ENCODE measurements around the gene MUC6. TPM values are rescaled to one million over a fixed set of nuclear protein-coding genes. Genes with fewer than 3 reads are reported as not detected.
A peak's percentile ranks its signal among the peaks of the same experiment; 100 is the strongest.

MUC6 gene
- total RNA-seq, 4 donors from 2014 or later: 0.43 to 3.5 TPM; not detected in 2

GRCh38 chr11:1074244-1075221 lies 38.0 kb upstream of the MUC6 start, which contains the start of gene MUC2:
TSS of gene MUC2 (plus strand) at chr11:1074874.
- Histone ChIP-seq H3K4me1 (no peaks in the 10 kb centered on the region), H3K36me3 (no peaks in the 10 kb centered on the region), H3K4me3 (no peak within 1 kb of the TSS), H3K27ac (no peak within 1 kb of the TSS), H3K27me3 (no peaks in the 10 kb centered on the region), H3K9me3 (no peaks in the 10 kb centered on the region)
- TF ChIP-seq CTCF (IDR thresholded peaks at IDR 0.05): no peak
- TF ChIP-seq POLR2A (IDR thresholded peaks at IDR 0.05): no peak
- DNase-seq: peak; percentile 11 to 13
- intact Hi-C loops (cut with DNase I; ENCODE audit: low total_unique reads): no loop called here

GRCh38 chr11:1073851-1074243 lies 37.3 kb upstream of the MUC6 start:
- intact Hi-C loops (cut with DNase I; ENCODE audit: low total_unique reads): no loop called here
- no peak for TF ChIP-seq CTCF (IDR thresholded peaks at IDR 0.05)
- peak in 1 of 2 donors; percentile 6 for DNase-seq
- Histone ChIP-seq H3K27ac (no peak overlapping the region), H3K9me3 (no peaks in the 10 kb centered on the region), H3K4me1 (no peaks in the 10 kb centered on the region), H3K27me3 (no peaks in the 10 kb centered on the region), H3K4me3 (no peak overlapping the region), H3K36me3 (no peaks in the 10 kb centered on the region)

GRCh38 chr11:1073261-1073724 lies 36.8 kb upstream of the MUC6 start:
- no peaks in the 10 kb centered on the region for H3K27me3 ChIP-seq
- no peak overlapping the region for H3K4me3 ChIP-seq
- TF ChIP-seq POLR2A (IDR thresholded peaks at IDR 0.05) (no peak), CTCF (IDR thresholded peaks at IDR 0.05) (no peak)
- no peaks in the 10 kb centered on the region for H3K36me3 ChIP-seq
- peak; percentile 16 to 28 for DNase-seq
- intact Hi-C loops (cut with DNase I; ENCODE audit: low total_unique reads): no loop called here
- H3K9me3 ChIP-seq: no peaks in the 10 kb centered on the region
- H3K27ac ChIP-seq: no peak overlapping the region
- H3K4me1 ChIP-seq: no peaks in the 10 kb centered on the region

- intact Hi-C loops (cut with DNase I; ENCODE audit: low total_unique reads): no loop called here
- TF ChIP-seq CTCF (IDR thresholded peaks at IDR 0.05) (no peak), POLR2A (IDR thresholded peaks at IDR 0.05) (no peak)
- no peaks in the 10 kb centered on the region for H3K36me3 ChIP-seq
- no peaks in the 10 kb centered on the region for H3K9me3 ChIP-seq
- H3K27ac ChIP-seq: no peak overlapping the region
- H3K27me3 ChIP-seq: no peaks in the 10 kb centered on the region
- H3K4me3 ChIP-seq: no peak overlapping the region
- DNase-seq: peak in 1 of 2 donors; percentile 7
- H3K4me1 ChIP-seq: no peaks in the 10 kb centered on the region
These were observed 36.3 kb upstream of the MUC6 start for GRCh38 chr11:1072821-1073231.

- intact Hi-C loops (cut with DNase I; ENCODE audit: low total_unique reads): no loop called here
- TF ChIP-seq POLR2A (IDR thresholded peaks at IDR 0.05) (no peak), CTCF (IDR thresholded peaks at IDR 0.05) (no peak)
- H3K27me3 ChIP-seq: no peaks in the 10 kb centered on the region
These were observed 35.8 kb upstream of the MUC6 start for GRCh38 chr11:1072116-1072820.

More at GRCh38 chr11:1072116-1072820, 35.8 kb upstream of the MUC6 start:
- H3K4me3 ChIP-seq: no peak overlapping the region
- H3K36me3 ChIP-seq: no peaks in the 10 kb centered on the region
- DNase-seq: peak; percentile 12 to 15
- H3K27ac ChIP-seq: no peak overlapping the region
- H3K4me1 ChIP-seq: no peaks in the 10 kb centered on the region
- no peaks in the 10 kb centered on the region for H3K9me3 ChIP-seq

Data from uterus (tissue), 4 donors.